HG03060 (cell line): ENCODE data around the gene KRT83.
"Not testable (repeated sequence)": the region's sequence is repeated elsewhere in the genome, so short reads cannot be mapped to it uniquely, and the experiment has no call there.

Experiments
- ATAC-seq: cut with Tn5 transposase; IDR thresholded peaks from one replicate; pipeline ENCODE4 v1.9.1; 2021; ENCODE audit warnings: low read depth, moderate number of reproducible peaks; ENCODE audit not compliant: unreplicated experiment

The KRT83 gene

DNA sequence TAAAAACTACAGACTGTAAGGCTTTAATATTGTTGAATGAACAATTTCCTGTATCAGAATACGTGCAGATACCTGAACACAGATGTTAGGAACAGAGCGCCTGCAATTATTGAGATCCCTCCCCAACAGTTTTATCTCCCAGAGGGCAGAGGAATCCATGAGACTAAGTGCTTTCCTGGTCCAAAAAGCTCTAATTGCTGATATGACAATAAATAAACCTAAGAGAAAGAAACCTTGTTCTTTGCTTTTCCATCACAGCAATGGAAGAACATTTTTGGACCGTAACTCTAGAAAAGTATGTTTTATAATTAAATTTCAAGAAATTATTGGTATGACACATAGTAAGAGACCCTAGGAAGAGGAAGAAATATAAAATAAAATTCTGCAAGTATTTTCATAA lies 13.0 kb upstream of the KRT83 start:
- no peak for ATAC-seq

- no peak for ATAC-seq
These were observed 12.1 kb upstream of the KRT83 start for GRCh38 chr12:52333321-52333720.

DNA sequence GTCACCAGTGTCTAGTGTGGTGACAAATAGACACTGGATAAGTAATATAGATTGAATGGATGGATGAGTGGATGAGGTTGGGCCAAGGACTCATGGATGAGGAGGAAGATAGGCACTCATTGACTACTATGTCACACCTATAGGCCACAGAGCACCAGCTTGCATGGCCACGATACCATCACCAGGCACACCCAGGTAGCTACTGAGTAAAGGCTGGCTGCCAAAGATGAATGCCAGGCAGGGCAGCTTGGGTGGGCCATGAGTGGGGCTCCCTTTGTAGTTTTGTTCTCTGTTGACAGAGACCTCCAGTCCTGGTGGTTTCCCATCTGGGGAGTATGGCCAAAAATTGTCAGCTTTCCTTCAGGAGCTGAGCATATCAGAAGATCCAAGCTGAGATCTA lies 11.2 kb upstream of the KRT83 start:
- ATAC-seq = no peak

DNA sequence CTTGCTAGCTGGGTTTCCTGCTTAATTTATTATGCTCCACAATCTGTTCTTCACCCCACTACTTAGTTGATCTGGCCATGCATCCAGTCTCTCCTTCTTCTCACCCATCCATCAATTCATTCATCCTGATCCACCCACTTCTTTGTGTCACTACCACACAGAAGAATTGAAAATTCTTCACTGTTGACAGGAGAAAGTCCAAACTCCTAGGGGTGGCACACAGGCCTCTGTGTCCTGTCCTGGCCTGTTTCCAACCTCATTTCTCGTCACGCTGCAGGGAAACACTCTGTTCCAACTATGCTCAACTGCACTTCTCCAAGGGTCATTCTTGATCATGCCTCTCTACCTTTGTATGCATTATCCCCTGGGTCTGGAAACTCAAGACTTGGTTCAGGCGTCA lies 10.6 kb upstream of the KRT83 start:
- ATAC-seq = no peak

- ATAC-seq = no peak
These were observed 9.8 kb upstream of the KRT83 start for GRCh38 chr12:52331039-52331438.

GRCh38 chr12:52327830-52328500 lies 6.8 kb upstream of the KRT83 start:
- no peak for ATAC-seq

DNA sequence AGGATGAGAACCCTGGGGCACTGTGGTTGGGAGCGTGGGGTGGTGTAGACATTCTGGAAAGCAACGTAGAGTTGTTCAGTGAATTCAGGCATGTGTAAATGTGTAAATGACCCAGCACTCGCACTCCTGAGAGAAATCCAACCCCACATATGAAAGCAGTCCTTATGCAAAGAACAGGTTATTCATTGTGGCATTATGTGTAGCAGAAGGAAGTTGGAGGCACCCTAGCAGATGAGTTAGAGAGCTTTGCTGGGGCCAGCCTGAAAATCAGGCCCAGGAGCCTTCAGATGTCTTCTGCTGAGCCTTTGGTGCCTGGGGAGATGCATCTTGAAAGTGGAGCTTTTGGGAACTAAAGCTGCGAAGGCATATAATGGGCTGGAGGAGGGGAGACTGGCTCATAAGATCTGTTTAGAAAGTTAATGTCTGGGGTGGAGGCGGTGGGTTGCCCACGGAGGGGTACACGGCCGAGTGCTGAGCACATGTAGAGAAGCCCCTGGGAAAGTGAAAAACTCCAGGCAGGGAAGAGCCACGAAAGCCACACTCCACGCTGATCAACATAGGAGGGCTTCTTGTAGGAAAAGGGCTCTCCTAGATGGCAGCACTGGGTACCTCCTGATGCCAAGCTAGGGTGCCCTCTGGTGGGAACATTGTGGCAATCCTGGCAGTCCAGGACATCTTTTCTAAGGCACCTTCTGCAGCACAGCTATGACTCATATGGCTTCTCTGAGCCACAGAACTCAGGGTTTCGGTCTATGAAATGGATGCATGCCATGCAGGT lies 6.0 kb upstream of the KRT83 start:
- peak; percentile 87 for ATAC-seq

DNA sequence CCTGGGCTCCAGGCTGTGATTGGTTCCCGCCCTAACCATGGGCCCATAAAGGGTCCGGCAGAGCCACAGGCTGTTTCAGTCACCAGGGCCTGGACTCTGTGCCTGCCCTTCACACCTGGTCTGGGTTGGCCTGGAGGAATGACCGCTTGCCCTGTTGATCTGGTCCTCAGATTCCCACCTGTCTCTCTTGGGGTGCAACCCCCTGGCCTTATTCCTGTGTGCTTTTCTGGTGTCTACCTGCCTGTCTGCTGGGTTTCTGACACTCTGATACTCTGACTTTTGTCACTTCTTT lies 2.9 kb upstream of the KRT83 start:
- no peak for ATAC-seq

GRCh38 chr12:52323416-52324152 lies 2.4 kb upstream of the KRT83 start:
- ATAC-seq = no peak

GRCh38 chr12:52323001-52323400 lies 1.8 kb upstream of the KRT83 start:
- ATAC-seq = no peak

DNA sequence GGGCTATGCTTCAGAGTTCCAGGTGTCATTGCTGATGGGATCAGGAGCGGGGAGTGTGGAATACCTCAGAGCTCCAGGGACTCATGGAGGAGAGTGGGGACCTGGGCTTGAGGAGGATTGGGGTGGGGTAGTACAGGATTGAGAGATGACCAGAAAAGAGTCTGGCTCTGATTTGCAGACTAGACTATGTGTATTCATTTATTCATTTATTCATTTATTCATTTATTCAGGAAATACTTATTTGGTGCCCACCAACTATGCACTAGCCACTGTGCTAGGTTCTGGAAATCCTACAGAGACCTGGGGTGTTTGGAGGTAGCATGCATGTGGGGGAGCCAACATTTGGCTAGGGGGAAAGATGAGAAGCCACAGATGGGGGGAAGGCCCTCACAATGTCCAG lies 871 bp upstream of the KRT83 start:
- no peak for ATAC-seq

- ATAC-seq = no peak
These were observed 220 bp upstream of the KRT83 start for GRCh38 chr12:52321418-52321817.

GRCh38 chr12:52319097-52319496 lies 2.1 kb downstream of the KRT83 start:
- ATAC-seq = no peak

- ATAC-seq = no peak
These were observed 2.8 kb downstream of the KRT83 start for GRCh38 chr12:52318241-52318990.

GRCh38 chr12:52317468-52318052 lies 3.6 kb downstream of the KRT83 start:
- ATAC-seq = no peak

- no peak for ATAC-seq
These were observed 4.5 kb downstream of the KRT83 start for GRCh38 chr12:52316701-52317100.

- no peak for ATAC-seq
These were observed 4.9 kb downstream of the KRT83 start for GRCh38 chr12:52316290-52316689.

DNA sequence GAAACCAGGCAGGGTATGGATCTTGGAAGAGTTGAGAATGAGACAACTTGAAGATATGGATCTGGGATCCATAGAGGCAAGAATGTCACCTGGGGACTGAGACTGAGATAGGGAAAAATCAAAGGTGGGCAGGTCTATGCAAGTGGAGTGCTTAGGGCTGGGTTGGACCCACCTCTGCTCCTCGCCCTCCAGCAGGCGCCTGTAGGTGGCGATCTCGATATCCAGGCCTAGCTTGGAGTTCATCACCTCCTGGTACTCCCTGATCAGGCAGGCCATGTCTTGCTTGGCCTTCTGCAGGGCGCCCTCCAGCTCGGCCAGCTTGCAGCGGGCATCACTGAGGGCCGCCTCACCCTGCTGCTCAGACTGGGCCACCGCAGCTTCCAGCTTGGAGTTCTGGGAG lies 5.5 kb downstream of the KRT83 start:
- ATAC-seq = not testable (repeated sequence)

GRCh38 chr12:52314511-52314910 lies 6.7 kb downstream of the KRT83 start:
- ATAC-seq = no peak

- ATAC-seq = no peak
These were observed 7.3 kb downstream of the KRT83 start for GRCh38 chr12:52313926-52314325.

DNA sequence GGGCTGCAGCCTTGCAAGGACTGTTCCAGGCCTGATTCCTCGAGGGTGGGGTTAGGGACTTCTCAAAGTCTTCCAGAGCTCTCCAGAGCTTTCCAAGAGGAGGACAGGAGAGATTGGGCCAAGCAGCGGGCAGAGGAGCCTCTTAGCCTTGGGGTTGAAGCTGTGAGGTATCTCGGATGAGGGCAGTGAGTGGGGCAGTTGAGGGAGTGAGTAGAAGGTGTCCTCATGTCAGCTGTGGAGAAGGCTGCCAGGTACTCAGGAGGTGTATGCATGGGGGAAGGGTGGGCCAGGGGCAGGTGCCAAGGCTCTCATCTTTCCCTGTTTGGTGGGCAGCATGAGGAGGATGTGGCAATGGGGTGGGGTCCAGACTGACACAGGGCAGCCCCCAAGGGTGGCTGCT lies 7.7 kb downstream of the KRT83 start:
- no peak for ATAC-seq
